HEK293 (cell line): ENCODE data around the gene KIAA0513.

Experiments used
- CTCF ChIA-PET: fragments of 350-600 bp; formaldehyde crosslinking; extraction: SDS; loops from one replicate; lab custom pipeline; 2021; ENCODE audit warnings: antibody characterized with exemption; lab: Yijun Ruan, JAX
- POLR2A ChIA-PET: fragments of 300-600 bp; formaldehyde crosslinking; extraction: SDS; loops from one replicate; lab custom pipeline; 2020; ENCODE audit warnings: antibody characterized with exemption, inconsistent platforms; lab: Yijun Ruan, JAX
- H3K27ac ChIP-seq: fragments of 200-500 bp; sonication (Bioruptor generic); 2 replicates; pipeline ENCODE4 v1.5.1; 2014; ENCODE audit warnings: low read depth, low read length, control low read depth, inconsistent platforms; ENCODE audit errors: extremely low read depth
- H3K36me3 ChIP-seq, 2 experiments: fragments of 200-500 bp in 1 of 2; sonication (Bioruptor generic) in 1 of 2; 1 replicate in 1 of 2; 2 replicates in 1 of 2; pipeline ENCODE4 v1.5.1; 2014 to 2017; ENCODE audit warnings: inconsistent platforms in 2 of 2, low read length in 2 of 2; ENCODE audit not compliant: control insufficient read depth in 2 of 2, insufficient read depth in 1 of 2
- H3K4me1 ChIP-seq: fragments of 200-500 bp; sonication (Bioruptor generic); 2 replicates; pipeline ENCODE4 v1.5.1; 2014; ENCODE audit warnings: mild to moderate bottlenecking, low read length, inconsistent platforms; ENCODE audit not compliant: control insufficient read depth, insufficient read depth
- H3K4me3 ChIP-seq: 2 replicates; pipeline ENCODE4 v1.5.1; 2011; ENCODE audit warnings: low read depth, mild to moderate bottlenecking, control low read depth, low read length, moderate library complexity
- H3K9me3 ChIP-seq: fragments of 200-500 bp; sonication (Bioruptor generic); 2 replicates; pipeline ENCODE4 v1.5.1; 2014; ENCODE audit warnings: low read depth, low read length, inconsistent platforms; ENCODE audit not compliant: control insufficient read depth, insufficient read depth
- KLF9 ChIP-seq: fragments of 450-650 bp; formaldehyde crosslinking; IDR thresholded peaks from 2 replicates; pipeline ENCODE4 v1.5.1; 2016; ENCODE audit warnings: missing biosample characterization, missing genetic modification characterization, low read depth
- PRDM1 ChIP-seq: fragments of 450-650 bp; formaldehyde crosslinking; IDR thresholded peaks from 2 replicates; pipeline ENCODE4; 2016; ENCODE audit warnings: missing biosample characterization, missing genetic modification characterization
- TRIM28 ChIP-seq: IDR thresholded peaks from 2 replicates; pipeline ENCODE4 v1.6.1; 2011; ENCODE audit warnings: low read length, control low read depth, borderline replicate concordance
- ZBTB49 ChIP-seq: fragments of 450-650 bp; formaldehyde crosslinking; IDR thresholded peaks from 2 replicates; pipeline ENCODE4 v1.5.1; 2016; ENCODE audit warnings: missing biosample characterization, missing genetic modification characterization, low read depth
- ZEB2 ChIP-seq: fragments of 450-650 bp; formaldehyde crosslinking; IDR thresholded peaks from 2 replicates; pipeline ENCODE4 v1.5.1; 2016; ENCODE audit warnings: missing biosample characterization, missing genetic modification characterization
- ZNF133 ChIP-seq: fragments of 450-650 bp; formaldehyde crosslinking; IDR thresholded peaks from 2 replicates; pipeline ENCODE4 v1.5.1; 2016; ENCODE audit warnings: missing biosample characterization, missing genetic modification characterization
- ZNF324 ChIP-seq: fragments of 450-650 bp; formaldehyde crosslinking; IDR thresholded peaks from 2 replicates; pipeline ENCODE4 v1.5.1; 2016; ENCODE audit warnings: missing biosample characterization, missing genetic modification characterization
- ZNF341 ChIP-seq: fragments of 450-650 bp; formaldehyde crosslinking; IDR thresholded peaks from 2 replicates; pipeline ENCODE4; 2016; ENCODE audit warnings: low read depth, missing biosample characterization, missing genetic modification characterization
- ZNF37A ChIP-seq: fragments of 450-650 bp; IDR thresholded peaks from 2 replicates; pipeline ENCODE4 v1.5.1; 2018; ENCODE audit warnings: missing biosample characterization, missing genetic modification characterization
- ZNF391 ChIP-seq: fragments of 450-650 bp; formaldehyde crosslinking; IDR thresholded peaks from 2 replicates; pipeline ENCODE4 v1.5.1; 2016; ENCODE audit warnings: low read depth, missing biosample characterization, missing genetic modification characterization, borderline replicate concordance
- ZNF398 ChIP-seq: fragments of 450-650 bp; formaldehyde crosslinking; IDR thresholded peaks from 2 replicates; pipeline ENCODE4 v1.5.1; 2017; ENCODE audit warnings: missing biosample characterization, missing genetic modification characterization
- ZNF549 ChIP-seq: fragments of 450-650 bp; IDR thresholded peaks from 2 replicates; pipeline ENCODE4 v1.5.1; 2018; ENCODE audit warnings: missing biosample characterization, missing genetic modification characterization, mild to moderate bottlenecking, inconsistent platforms, moderate library complexity
- ZNF677 ChIP-seq: fragments of 450-650 bp; IDR thresholded peaks from 2 replicates; pipeline ENCODE4 v1.5.0; 2018; ENCODE audit warnings: missing biosample characterization, mild to moderate bottlenecking, missing genetic modification characterization, moderate library complexity
- ZNF701 ChIP-seq: fragments of 450-650 bp; formaldehyde crosslinking; IDR thresholded peaks from 2 replicates; pipeline ENCODE4 v1.5.1; 2016; ENCODE audit warnings: missing biosample characterization, missing genetic modification characterization
- ZNF768 ChIP-seq: fragments of 450-650 bp; formaldehyde crosslinking; IDR thresholded peaks from 2 replicates; pipeline ENCODE4 v1.5.1; 2018; ENCODE audit warnings: missing biosample characterization, mild to moderate bottlenecking, missing genetic modification characterization
- ZNF777 ChIP-seq: fragments of 450-650 bp; formaldehyde crosslinking; IDR thresholded peaks from 2 replicates; pipeline ENCODE4 v1.5.1; 2017; ENCODE audit warnings: missing biosample characterization, missing genetic modification characterization, borderline replicate concordance
- TF ChIP-seq, protein P1 (sequence below): fragments of 450-650 bp; formaldehyde crosslinking; IDR thresholded peaks from 2 replicates; pipeline ENCODE4 v1.5.1; 2017; ENCODE audit warnings: missing biosample characterization, missing genetic modification characterization
- TF ChIP-seq, protein P2 (sequence below): fragments of 450-650 bp; formaldehyde crosslinking; IDR thresholded peaks from 2 replicates; pipeline ENCODE4; 2016; ENCODE audit warnings: missing biosample characterization, missing genetic modification characterization

Gene KIAA0513

DNA sequence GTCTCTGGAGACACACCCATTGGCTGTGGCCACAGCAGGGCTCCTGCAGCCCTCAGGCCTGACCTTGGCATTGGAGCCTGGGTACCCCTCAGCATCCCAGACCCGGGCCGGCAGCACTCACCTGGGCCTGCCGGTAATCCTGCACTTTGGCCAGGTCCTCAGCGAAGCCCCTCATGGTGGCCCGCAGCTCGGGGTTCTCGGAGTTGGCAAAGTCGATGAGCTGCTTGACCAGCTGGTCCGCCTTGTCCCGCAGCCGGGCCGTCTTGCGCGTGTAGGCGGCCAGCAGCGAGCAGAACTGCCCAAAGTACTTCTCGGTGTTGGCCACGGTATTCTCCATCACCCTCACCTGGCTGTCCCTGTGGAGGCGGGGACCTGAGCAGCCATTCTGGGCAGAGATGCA, 82.5 kb downstream of the KIAA0513 start:
- no peaks in the 10 kb centered on the region for H3K9me3 ChIP-seq
- no peak overlapping the region for H3K27ac ChIP-seq
- H3K4me3 ChIP-seq = no peak overlapping the region
- TF ChIP-seq ZNF777 (tag by site-specific recombination) = no peak
- TF ChIP-seq ZNF391 (tag by site-specific recombination) = no peak
- no peak for TF ChIP-seq ZNF133 (tag by site-specific recombination)
- no peak for TF ChIP-seq ZNF549
- TF ChIP-seq TRIM28 = no peak
- TF ChIP-seq ZNF677 = no peak
- TF ChIP-seq ZNF701 = no peak
- TF ChIP-seq ZNF398 (tag by site-specific recombination) = no peak
- no peak for TF ChIP-seq ZNF341 (tag by site-specific recombination)
- TF ChIP-seq, protein P1, sequence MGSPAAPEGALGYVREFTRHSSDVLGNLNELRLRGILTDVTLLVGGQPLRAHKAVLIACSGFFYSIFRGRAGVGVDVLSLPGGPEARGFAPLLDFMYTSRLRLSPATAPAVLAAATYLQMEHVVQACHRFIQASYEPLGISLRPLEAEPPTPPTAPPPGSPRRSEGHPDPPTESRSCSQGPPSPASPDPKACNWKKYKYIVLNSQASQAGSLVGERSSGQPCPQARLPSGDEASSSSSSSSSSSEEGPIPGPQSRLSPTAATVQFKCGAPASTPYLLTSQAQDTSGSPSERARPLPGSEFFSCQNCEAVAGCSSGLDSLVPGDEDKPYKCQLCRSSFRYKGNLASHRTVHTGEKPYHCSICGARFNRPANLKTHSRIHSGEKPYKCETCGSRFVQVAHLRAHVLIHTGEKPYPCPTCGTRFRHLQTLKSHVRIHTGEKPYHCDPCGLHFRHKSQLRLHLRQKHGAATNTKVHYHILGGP (tag by site-specific recombination) = no peak
- no peak for TF ChIP-seq ZEB2 (tag by site-specific recombination)
- TF ChIP-seq ZBTB49 (tag by site-specific recombination) = no peak
- no peak for TF ChIP-seq ZNF37A (tag by site-specific recombination)
- TF ChIP-seq PRDM1 = no peak
- TF ChIP-seq KLF9 (tag by site-specific recombination) = no peak
- no peak for TF ChIP-seq ZNF324 (tag by site-specific recombination)
- TF ChIP-seq, all 188 proteins: peak for 0
- ChIA-PET POLR2A (no interaction called here), CTCF (interaction anchor here (0.7 kb wide), 1 partner anchor 505 kb away, joined by 4 read pairs; no protein-coding TSS in a partner anchor)
- Histone ChIP-seq H3K36me3 (no peaks in the 10 kb centered on the region), H3K4me1 (no peaks in the 10 kb centered on the region)

- TF ChIP-seq, protein P2, sequence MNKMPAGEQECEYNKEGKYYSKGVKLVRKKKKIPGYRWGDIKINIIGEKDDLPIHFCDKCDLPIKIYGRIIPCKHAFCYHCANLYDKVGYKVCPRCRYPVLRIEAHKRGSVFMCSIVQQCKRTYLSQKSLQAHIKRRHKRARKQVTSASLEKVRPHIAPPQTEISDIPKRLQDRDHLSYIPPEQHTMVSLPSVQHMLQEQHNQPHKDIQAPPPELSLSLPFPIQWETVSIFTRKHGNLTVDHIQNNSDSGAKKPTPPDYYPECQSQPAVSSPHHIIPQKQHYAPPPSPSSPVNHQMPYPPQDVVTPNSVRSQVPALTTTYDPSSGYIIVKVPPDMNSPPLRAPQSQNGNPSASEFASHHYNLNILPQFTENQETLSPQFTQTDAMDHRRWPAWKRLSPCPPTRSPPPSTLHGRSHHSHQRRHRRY (tag by site-specific recombination) = no peak
- TF ChIP-seq ZNF768 (tag by site-specific recombination) = 0 out of 2 replicates have a peak, but pooled peaks have one; percentile 28
- Histone ChIP-seq H3K9me3 (no peaks in the 10 kb centered on the region), H3K36me3 (no peaks in the 10 kb centered on the region), H3K4me3 (no peak overlapping the region), H3K4me1 (no peaks in the 10 kb centered on the region), H3K27ac (no peak overlapping the region)
- ChIA-PET POLR2A (no interaction called here), CTCF (interaction anchor here (0.6 to 0.9 kb wide), 3 partner anchors 12 to 134 kb away, joined by 3 to 4 read pairs (median 3); no protein-coding TSS in a partner anchor)
These were observed 83.6 kb downstream of the KIAA0513 start for GRCh38 chr16:85111184-85111583.
